ENCODE results near the gene RAB24. TPM values are rescaled to one million over a fixed set of nuclear protein-coding genes. Genes with fewer than 3 reads are reported as not detected.

The RAB24 gene
- polyA plus RNA-seq, 1 experiment = 54.7 TPM

- Histone ChIP-seq H3K27me3 (ENCODE audit: control insufficient read depth, insufficient read depth, low read length) (no peaks in the 10 kb centered on the region), H3K4me3 (ENCODE audit: low read depth, low read length) (no peak overlapping the region), H3K36me3 (ENCODE audit: control insufficient read depth, insufficient read depth, low read length) (peaks cover 15% of the 10 kb centered on the region)
- no peak for TF ChIP-seq CTCF (IDR thresholded peaks at IDR 0.05; ENCODE audit: insufficient read depth, low read depth, low read length)
- POLR2A ChIA-PET = no interaction called here
- no peak for DNase-seq (ENCODE audit: low read depth)
- CTCF ChIA-PET = interaction anchor here (1.3 to 4.3 kb wide), 5 partner anchors 11 to 215 kb away, joined by 4 to 22 read pairs (median 9); no protein-coding TSS in a partner anchor
Observed at GRCh38 chr5:177328545-177329231, 25.2 kb upstream of the RAB24 start.

GRCh38 chr5:177327539-177328522 lies 24.3 kb upstream of the RAB24 start:
- ChIA-PET CTCF (interaction anchor here (1.3 to 4.3 kb wide), 5 partner anchors 11 to 214 kb away, joined by 4 to 22 read pairs (median 9); no protein-coding TSS in a partner anchor), POLR2A (no interaction called here)
- H3K36me3 ChIP-seq (ENCODE audit: control insufficient read depth, insufficient read depth, low read length) = peaks cover 10% of the 10 kb centered on the region
- no peaks in the 10 kb centered on the region for H3K27me3 ChIP-seq (ENCODE audit: control insufficient read depth, insufficient read depth, low read length)
- no peak overlapping the region for H3K4me3 ChIP-seq (ENCODE audit: low read depth, low read length)
- DNase-seq (ENCODE audit: low read depth) = no peak
- TF ChIP-seq CTCF (IDR thresholded peaks at IDR 0.05; ENCODE audit: insufficient read depth, low read depth, low read length) = no peak

GRCh38 chr5:177325868-177326381 lies 22.4 kb upstream of the RAB24 start:
- CTCF ChIA-PET = interaction anchor here (0.6 to 4.3 kb wide), 2 partner anchors 108 to 129 kb away, joined by 4 to 11 read pairs; no protein-coding TSS in a partner anchor
- no peak for TF ChIP-seq CTCF (IDR thresholded peaks at IDR 0.05; ENCODE audit: insufficient read depth, low read depth, low read length)
- Histone ChIP-seq H3K36me3 (ENCODE audit: control insufficient read depth, insufficient read depth, low read length) (peaks cover 2% of the 10 kb centered on the region), H3K4me3 (ENCODE audit: low read depth, low read length) (no peak overlapping the region), H3K27me3 (ENCODE audit: control insufficient read depth, insufficient read depth, low read length) (no peaks in the 10 kb centered on the region)
- POLR2A ChIA-PET = no interaction called here
- DNase-seq (ENCODE audit: low read depth) = no peak

GRCh38 chr5:177320879-177321278 lies 17.4 kb upstream of the RAB24 start:
- ChIA-PET CTCF (interaction anchor here (1.1 to 5.6 kb wide), 4 partner anchors 11 to 70 kb away, joined by 5 to 36 read pairs (median 20); no protein-coding TSS in a partner anchor), POLR2A (no interaction called here)

More at GRCh38 chr5:177320879-177321278, 17.4 kb upstream of the RAB24 start:
- TF ChIP-seq CTCF (IDR thresholded peaks at IDR 0.05; ENCODE audit: insufficient read depth, low read depth, low read length) = no peak
- H3K4me3 ChIP-seq (ENCODE audit: low read depth, low read length) = no peak overlapping the region
- DNase-seq (ENCODE audit: low read depth) = no peak
- no peaks in the 10 kb centered on the region for H3K27me3 ChIP-seq (ENCODE audit: control insufficient read depth, insufficient read depth, low read length)
- H3K36me3 ChIP-seq (ENCODE audit: control insufficient read depth, insufficient read depth, low read length) = peaks cover 2% of the 10 kb centered on the region
